Thymus (tissue), 11 donors: Measurements from ENCODE around the gene TNFAIP8. TPM values are rescaled to one million over a fixed set of nuclear protein-coding genes. Genes with fewer than 3 reads are reported as not detected.
A peak's percentile ranks its signal among the peaks of the same experiment; 100 is the strongest.

ENCODE experiments used
- DNase-seq, 9 donors: peaks; one replicate each; pipeline ENCODE4 v3.0.0-alpha.2; 2013; ENCODE audit warnings: low spot score in 9 of 9, low read depth in 6 of 9, missing footprints in 1 of 9
- H3K27ac ChIP-seq, 2 donors: one replicate each; pipeline ENCODE4 v1.5.1; 2013; ENCODE audit warnings: control low read depth in 1 of 2, low read depth in 1 of 2, low read length in 1 of 2, mild to moderate bottlenecking in 1 of 2, moderate library complexity in 1 of 2
- H3K27me3 ChIP-seq, 2 donors: one replicate each; pipeline ENCODE4 v1.5.1; 2013; ENCODE audit warnings: low read length in 1 of 2; ENCODE audit not compliant: control insufficient read depth in 2 of 2, insufficient read depth in 1 of 2
- H3K36me3 ChIP-seq, 2 donors: one replicate each; pipeline ENCODE4 v1.5.1; 2013; ENCODE audit warnings: low read length in 1 of 2, mild to moderate bottlenecking in 1 of 2, moderate library complexity in 1 of 2; ENCODE audit not compliant: control insufficient read depth in 2 of 2, insufficient read depth in 2 of 2
- H3K4me1 ChIP-seq, 2 donors: one replicate each; pipeline ENCODE4 v1.5.1; 2013; ENCODE audit warnings: low read length in 2 of 2; ENCODE audit not compliant: control insufficient read depth in 2 of 2, insufficient read depth in 2 of 2
- H3K4me3 ChIP-seq, 2 donors: one replicate each; pipeline ENCODE4 v1.5.1; 2013; ENCODE audit warnings: low read length in 2 of 2, control low read depth in 1 of 2, mild to moderate bottlenecking in 1 of 2
- H3K9me3 ChIP-seq, 2 donors: one replicate each; pipeline ENCODE4 v1.5.1; 2013; ENCODE audit warnings: low read length in 1 of 2, mild to moderate bottlenecking in 1 of 2; ENCODE audit not compliant: control insufficient read depth in 2 of 2, insufficient read depth in 1 of 2
- WGBS: extraction: QIAGEN DNeasy Blood & Tissue Kit; methylation state at CpG from one replicate; pipeline ENCODE4 v1.1.7; 2013; 5-methylcytosine and 5-hydroxymethylcytosine counted together
- polyA plus RNA-seq: library from polyadenylated mRNA; stranded (reverse); fragments of 200-250 nt; gene quantifications from one replicate; pipeline ENCODE4 v1.2.3, GENCODE V29; 2013
- total RNA-seq: library from RNA; stranded (reverse); fragments of 120-200 nt; gene quantifications from one replicate; pipeline ENCODE4 v1.2.4, GENCODE V29; 2013
- donor health status: healthy.

Gene TNFAIP8
- total and polyA plus RNA-seq, 2 donors, result 94.1 to 119 TPM

GRCh38 chr5:119397518-119398380 lies 41.9 kb downstream of the TNFAIP8 start:
- Histone ChIP-seq H3K27ac (peak overlapping the region in 1 of 2 donors; percentile 11), H3K27me3 (no peaks in the 10 kb centered on the region), H3K4me3 (no peak overlapping the region), H3K36me3 (peaks cover 9 to 28% of the 10 kb centered on the region in 2 donors), H3K4me1 (peaks cover 0 to 7% of the 10 kb centered on the region in 2 donors), H3K9me3 (peaks cover 0 to 3% of the 10 kb centered on the region in 2 donors)
- 74% methylated on average over 10 of the region's 10 CpGs for WGBS
- no peak for DNase-seq

GRCh38 chr5:119398727-119399466 lies 43.1 kb downstream of the TNFAIP8 start:
- no peak overlapping the region for H3K27ac ChIP-seq
- no peaks in the 10 kb centered on the region for H3K27me3 ChIP-seq
- H3K4me1 ChIP-seq, result peaks cover 0 to 7% of the 10 kb centered on the region in 2 donors
- DNase-seq, result no peak
- 96% methylated on average over 12 of the region's 12 CpGs for WGBS
- peaks cover 0 to 3% of the 10 kb centered on the region in 2 donors for H3K9me3 ChIP-seq
- no peak overlapping the region for H3K4me3 ChIP-seq
- peaks cover 5 to 17% of the 10 kb centered on the region in 2 donors for H3K36me3 ChIP-seq

GRCh38 chr5:119400245-119400644 lies 44.4 kb downstream of the TNFAIP8 start:
- peaks cover 3 to 6% of the 10 kb centered on the region in 2 donors for H3K36me3 ChIP-seq
- H3K4me1 ChIP-seq, result peaks cover 0 to 7% of the 10 kb centered on the region in 2 donors
- WGBS, result 95% methylated on average over 2 of the region's 2 CpGs
- no peak overlapping the region for H3K4me3 ChIP-seq
- peaks cover 0 to 3% of the 10 kb centered on the region in 2 donors for H3K9me3 ChIP-seq
- DNase-seq, result no peak
- H3K27ac ChIP-seq, result no peak overlapping the region
- H3K27me3 ChIP-seq, result no peaks in the 10 kb centered on the region

- no peak overlapping the region for H3K4me3 ChIP-seq
- H3K36me3 ChIP-seq, result no peaks in the 10 kb centered on the region
- H3K27me3 ChIP-seq, result no peaks in the 10 kb centered on the region
- peaks cover 0 to 7% of the 10 kb centered on the region in 2 donors for H3K4me1 ChIP-seq
- H3K27ac ChIP-seq, result no peak overlapping the region
- WGBS, result 98% methylated on average over 1 of the region's 1 CpG
- H3K9me3 ChIP-seq, result peaks cover 0 to 3% of the 10 kb centered on the region in 2 donors
- DNase-seq, result no peak
Measured at GRCh38 chr5:119402081-119402480, 46.3 kb downstream of the TNFAIP8 start.

GRCh38 chr5:119402555-119402954 lies 46.7 kb downstream of the TNFAIP8 start:
- 94% methylated on average over 4 of the region's 4 CpGs for WGBS
- Histone ChIP-seq H3K27ac (no peak overlapping the region), H3K36me3 (no peaks in the 10 kb centered on the region), H3K27me3 (no peaks in the 10 kb centered on the region), H3K4me3 (no peak overlapping the region), H3K4me1 (peaks cover 0 to 7% of the 10 kb centered on the region in 2 donors), H3K9me3 (peaks cover 0 to 3% of the 10 kb centered on the region in 2 donors)
- no peak for DNase-seq

- H3K27ac ChIP-seq, result no peak overlapping the region
- no peaks in the 10 kb centered on the region for H3K36me3 ChIP-seq
- H3K4me1 ChIP-seq, result peaks cover 0 to 6% of the 10 kb centered on the region in 2 donors
- no peak overlapping the region for H3K4me3 ChIP-seq
- no peak for DNase-seq
- no peaks in the 10 kb centered on the region for H3K27me3 ChIP-seq
- peaks cover 0 to 1% of the 10 kb centered on the region in 2 donors for H3K9me3 ChIP-seq
- WGBS, result 95% methylated on average over 2 of the region's 2 CpGs
Measured at GRCh38 chr5:119404033-119404432, 48.2 kb downstream of the TNFAIP8 start.

GRCh38 chr5:119405419-119405818 lies 49.6 kb downstream of the TNFAIP8 start:
- Histone ChIP-seq H3K36me3 (no peaks in the 10 kb centered on the region), H3K27ac (no peak overlapping the region), H3K27me3 (no peaks in the 10 kb centered on the region), H3K9me3 (no peaks in the 10 kb centered on the region), H3K4me1 (peaks cover 3 to 4% of the 10 kb centered on the region in 2 donors), H3K4me3 (no peak overlapping the region)
- DNase-seq, result no peak
- 86% methylated on average over 4 of the region's 4 CpGs for WGBS

- no peaks in the 10 kb centered on the region for H3K9me3 ChIP-seq
- no peak overlapping the region for H3K27ac ChIP-seq
- peaks cover 10 to 16% of the 10 kb centered on the region in 2 donors for H3K4me1 ChIP-seq
- H3K4me3 ChIP-seq, result no peak overlapping the region
- no peaks in the 10 kb centered on the region for H3K36me3 ChIP-seq
- 98% methylated on average over 5 of the region's 5 CpGs for WGBS
- no peak for DNase-seq
- no peaks in the 10 kb centered on the region for H3K27me3 ChIP-seq
Measured at GRCh38 chr5:119406551-119407110, 50.8 kb downstream of the TNFAIP8 start.
